GM12891 (cell line): ENCODE results near the gene KLHL3.

Source experiments
- PAX5 ChIP-seq: IDR thresholded peaks from 2 replicates; pipeline ENCODE4 v1.6.1; 2011; ENCODE audit warnings: low read length, moderate library complexity, mild to moderate bottlenecking; ENCODE audit not compliant: insufficient read depth, severe bottlenecking
- POLR2A ChIP-seq: IDR thresholded peaks from 2 replicates; pipeline ENCODE4 v1.6.1; 2011; ENCODE audit warnings: low read depth, low read length, control low read depth
- POLR2AphosphoS5 ChIP-seq: IDR thresholded peaks from 2 replicates; pipeline ENCODE4 v1.6.1; 2011; ENCODE audit warnings: low read depth, low read length, control low read depth
- TAF1 ChIP-seq: IDR thresholded peaks from 2 replicates; pipeline ENCODE4 v1.6.1; 2011; ENCODE audit warnings: low read depth, low read length, control low read depth

DNA sequence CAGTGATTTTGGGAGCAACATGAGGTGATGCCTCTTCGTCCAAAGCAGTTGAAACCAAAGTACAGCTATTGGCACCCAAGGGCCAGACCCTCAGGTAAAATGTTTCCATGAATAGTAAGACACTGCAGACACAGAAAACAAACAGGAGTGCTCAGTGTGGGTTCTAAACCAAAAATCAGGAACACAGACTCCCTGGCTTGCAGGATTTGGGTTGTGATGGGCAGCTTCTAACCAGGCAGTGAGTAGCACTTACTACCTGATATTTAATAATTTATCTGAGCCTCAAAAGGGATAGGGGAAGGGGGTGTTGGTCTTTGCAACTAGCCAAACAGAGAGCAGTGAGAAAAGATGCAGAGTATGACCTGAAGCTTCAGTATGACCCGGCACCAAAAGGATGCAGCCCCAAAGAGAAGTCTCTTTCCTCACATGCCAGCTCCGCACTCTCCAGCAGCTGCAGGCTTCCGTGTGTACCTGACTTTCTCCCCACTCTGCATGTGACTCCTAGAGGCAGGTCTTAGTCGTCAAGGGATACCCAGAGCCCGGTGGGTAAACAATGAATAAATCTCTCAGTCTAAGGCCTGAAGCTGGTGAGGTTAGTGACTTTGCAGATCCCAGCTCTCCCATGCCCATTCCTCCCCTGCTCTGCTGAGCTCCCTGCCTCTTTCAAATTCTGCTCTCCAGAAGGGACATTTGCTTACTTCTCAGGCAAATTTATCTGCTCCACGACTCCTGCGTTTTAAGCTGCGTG is 131.4 kb downstream of the KLHL3 start:
- TF ChIP-seq POLR2A = no peak
- no peak for TF ChIP-seq POLR2AphosphoS5
- no peak for TF ChIP-seq PAX5
- TF ChIP-seq TAF1 = no peak
